HG03060 (cell line): ENCODE data around the gene EXD1.
"Not testable (repeated sequence)": the region's sequence is repeated elsewhere in the genome, so short reads cannot be mapped to it uniquely, and the experiment has no call there.

Experiments used
- ATAC-seq: cut with Tn5 transposase; IDR thresholded peaks from one replicate; pipeline ENCODE4 v1.9.1; 2021; ENCODE audit warnings: low read depth, moderate number of reproducible peaks; ENCODE audit not compliant: unreplicated experiment

EXD1 gene

DNA sequence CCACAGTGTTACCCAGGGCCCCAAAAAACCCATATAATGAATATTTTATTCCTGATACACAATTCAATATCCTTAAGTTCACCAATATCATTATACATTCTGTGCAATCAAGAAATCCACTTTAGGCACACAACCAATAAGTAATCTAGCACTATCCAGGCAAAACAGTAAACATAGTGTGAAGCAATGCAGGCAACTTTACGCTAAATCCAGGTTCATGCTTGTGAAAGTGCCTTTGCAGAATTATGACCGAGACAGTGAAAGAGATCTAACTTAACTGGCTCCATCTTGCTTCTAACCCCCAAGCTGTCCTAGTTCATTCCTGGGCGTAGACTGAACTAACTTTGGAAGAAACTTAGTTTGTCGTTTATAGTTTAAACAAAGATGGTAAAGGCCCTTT is 80.3 kb downstream of the EXD1 start:
- no peak for ATAC-seq

DNA sequence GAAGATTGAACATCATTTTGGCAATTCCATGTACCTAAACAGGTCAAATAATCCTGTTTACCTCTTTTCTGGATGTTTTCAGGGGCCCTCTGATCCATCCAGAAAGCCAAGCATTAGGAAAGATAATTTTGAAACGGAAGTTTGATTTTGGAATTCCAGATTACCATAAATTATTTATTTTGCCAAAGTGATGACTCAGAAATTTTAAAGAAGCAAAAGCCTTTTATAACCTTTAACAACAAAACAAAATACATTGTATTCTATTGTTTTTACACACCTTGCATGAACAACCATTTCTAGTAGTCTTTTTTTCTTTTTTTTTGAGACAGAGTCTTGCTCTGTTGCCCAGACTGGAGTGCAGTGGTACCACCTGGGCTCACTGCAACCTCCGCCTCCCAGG is 82.5 kb downstream of the EXD1 start:
- no peak for ATAC-seq

GRCh38 chr15:41139619-41140018 is 90.9 kb downstream of the EXD1 start:
- no peak for ATAC-seq

- ATAC-seq: not testable (repeated sequence)
Observed at GRCh38 chr15:41139112-41139511, 91.4 kb downstream of the EXD1 start.

GRCh38 chr15:41135580-41135979 is 95.0 kb downstream of the EXD1 start:
- ATAC-seq: not testable (repeated sequence)

DNA sequence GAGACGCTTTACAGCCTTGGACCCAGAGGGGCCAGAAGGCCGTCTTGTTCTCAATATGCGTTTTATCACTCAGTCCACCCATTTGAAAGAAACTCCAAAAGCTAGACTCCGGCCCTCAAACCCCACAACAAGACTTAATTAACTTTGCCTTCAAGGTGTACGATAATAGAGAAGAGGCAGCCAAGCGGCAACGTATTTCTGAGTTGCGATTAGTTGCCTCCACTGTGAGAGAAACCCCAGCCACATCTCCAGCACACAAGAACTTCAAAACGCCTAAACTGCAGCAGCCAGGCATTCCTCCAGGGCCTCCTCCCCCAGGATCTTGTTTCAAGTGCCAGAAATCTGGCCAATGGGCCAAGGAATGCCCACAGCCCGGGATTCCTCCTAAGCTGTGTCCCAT is 97.1 kb downstream of the EXD1 start:
- ATAC-seq: no peak
